ENCODE measurements around the gene SCIN. TPM values are rescaled to one million over a fixed set of nuclear protein-coding genes. Genes with fewer than 3 reads are reported as not detected.
"Not testable (repeated sequence)": the region's sequence is repeated elsewhere in the genome, so short reads cannot be mapped to it uniquely, and the experiment has no call there.

The SCIN gene
- total and polyA plus RNA-seq, 2 donors (not counting 1 experiment from before 2014, with no cell fraction given): 0.49 to 0.97 TPM

DNA sequence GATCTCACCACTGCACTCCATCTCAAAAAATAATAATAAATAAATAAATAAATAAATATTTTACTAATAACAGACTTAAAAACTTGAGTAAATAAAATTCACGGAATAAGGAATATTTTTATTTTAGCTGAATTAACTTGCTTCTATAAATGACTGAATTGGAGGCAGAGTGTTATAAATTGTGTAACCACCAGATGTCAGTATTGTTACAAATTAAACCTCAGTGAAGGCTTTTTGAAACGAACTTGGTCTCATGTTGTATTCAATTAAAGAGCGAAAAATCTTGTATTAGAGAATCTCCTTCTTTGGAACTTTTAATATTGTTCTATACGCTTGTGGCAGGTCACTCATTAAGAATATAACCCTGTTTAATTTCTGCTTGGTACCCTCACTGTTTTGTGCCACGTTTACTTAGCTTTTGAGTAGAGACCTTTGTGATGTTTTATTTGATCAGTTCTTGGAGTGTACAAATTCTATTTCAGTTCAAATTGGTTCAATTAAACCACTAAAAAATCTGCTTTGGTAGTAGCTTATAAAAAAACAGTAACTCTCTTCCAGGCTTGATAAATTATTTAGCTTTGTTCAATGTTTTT, 45.6 kb upstream of the SCIN start:
- POLR2A ChIA-PET: no interaction called here
- intact Hi-C loops (cut with micrococcal nuclease): loop anchor here (1.0 to 10.0 kb wide), 6 partner anchors 114 to 1932 kb away; partner anchors contain the start of gene ARL4A
- no peak for ATAC-seq (ENCODE audit: low read depth)
- no CpG with 5 or more reads among the region's 5 CpGs for WGBS (ENCODE audit: insufficient coverage)
- no peaks in the 10 kb centered on the region for H3K4me1 ChIP-seq (ENCODE audit: control insufficient read depth in 2 of 2, insufficient read depth in 2 of 2, low read length in 2 of 2)
- H3K9me3 ChIP-seq (ENCODE audit: control extremely low read depth in 1 of 3, control insufficient read depth in 2 of 3, insufficient read depth in 1 of 3, low read length in 2 of 3): no peaks in the 10 kb centered on the region
- no peaks in the 10 kb centered on the region for H3K79me2 ChIP-seq (ENCODE audit: control insufficient read depth, insufficient read depth, low read length)
- H3K4me3 ChIP-seq (ENCODE audit: control extremely low read depth in 1 of 5, extremely low read depth in 1 of 5, insufficient read depth in 1 of 5, low read depth in 2 of 5, low read length in 4 of 5): no peak overlapping the region
- Mint-ChIP-seq H3K27me3 (peaks cover 9% of the 10 kb centered on the region), H3K9me3 (ENCODE audit: insufficient read depth) (no peaks in the 10 kb centered on the region), H3K4me1 (no peaks in the 10 kb centered on the region), H3K4me3 (no peak overlapping the region), H3K27ac (no peak overlapping the region)
- CTCF ChIA-PET: interaction anchor here (0.7 to 3.9 kb wide), 30 partner anchors 8 to 1936 kb away, joined by 3 to 94 read pairs (median 4); partner anchors contain the start of gene ARL4A
- H3K27ac ChIP-seq (ENCODE audit: low read length in 2 of 2): no peak overlapping the region
- no peak overlapping the region for H2AFZ ChIP-seq (ENCODE audit: insufficient read depth, low read depth, low read length, poor library complexity, severe bottlenecking)
- no peak overlapping the region for H3K4me2 ChIP-seq (replicated peaks; ENCODE audit: low read depth, low read length, poor library complexity, severe bottlenecking)
- no peaks in the 10 kb centered on the region for H4K20me1 ChIP-seq (ENCODE audit: control insufficient read depth, insufficient read depth, low read length, poor library complexity, severe bottlenecking)
- TF ChIP-seq EZH2 (IDR thresholded peaks at IDR 0.05; ENCODE audit: borderline replicate concordance, insufficient read depth, low read depth, low read length, poor library complexity, severe bottlenecking): no peak
- TF ChIP-seq CTCF (IDR thresholded peaks at IDR 0.05): peak; percentile 92
- DNase-seq: peak; percentile 58
- no peaks in the 10 kb centered on the region for H3K36me3 ChIP-seq (replicated peaks in 1 of 2; ENCODE audit: control extremely low read depth in 1 of 2, control insufficient read depth in 1 of 2, extremely low read depth in 1 of 2, insufficient read depth in 2 of 2, low read length in 1 of 2)
- peaks cover 0 to 7% (median 0%) of the 10 kb centered on the region in 4 experiments for H3K27me3 ChIP-seq (replicated peaks in 1 of 4; ENCODE audit: control extremely low read depth in 1 of 4, control insufficient read depth in 3 of 4, insufficient read depth in 4 of 4, low read length in 3 of 4)
- H3K9ac ChIP-seq (ENCODE audit: low read length): no peak overlapping the region

DNA sequence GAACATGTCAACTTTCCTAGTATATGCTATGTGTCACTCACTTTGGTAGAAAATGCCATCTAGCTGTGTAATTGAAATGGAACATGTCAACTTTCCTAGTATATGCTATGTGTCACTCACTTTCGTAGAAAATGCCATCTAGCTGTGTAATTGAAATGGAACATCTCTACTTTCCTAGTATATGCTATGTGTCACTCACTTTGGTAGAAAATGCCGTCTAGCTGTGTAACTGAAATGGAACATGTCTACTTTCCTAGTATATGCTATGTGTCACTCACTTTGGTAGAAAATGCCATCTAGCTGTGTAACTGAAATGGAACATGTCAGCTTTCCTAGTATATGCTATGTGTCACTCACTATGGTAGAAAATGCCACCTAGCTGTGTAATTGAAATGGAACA, 43.8 kb upstream of the SCIN start:
- H4K20me1 ChIP-seq (ENCODE audit: control insufficient read depth, insufficient read depth, low read length, poor library complexity, severe bottlenecking); H3K9me3 ChIP-seq (ENCODE audit: control extremely low read depth in 1 of 3, control insufficient read depth in 2 of 3, insufficient read depth in 1 of 3, low read length in 2 of 3); POLR2A ChIA-PET; H3K27ac ChIP-seq (ENCODE audit: low read length in 2 of 2); H3K4me3 Mint-ChIP-seq; ATAC-seq (ENCODE audit: low read depth); H3K27ac Mint-ChIP-seq; H2AFZ ChIP-seq (ENCODE audit: insufficient read depth, low read depth, low read length, poor library complexity, severe bottlenecking); H3K4me3 ChIP-seq (ENCODE audit: control extremely low read depth in 1 of 5, extremely low read depth in 1 of 5, insufficient read depth in 1 of 5, low read depth in 2 of 5, low read length in 4 of 5); H3K4me2 ChIP-seq (replicated peaks; ENCODE audit: low read depth, low read length, poor library complexity, severe bottlenecking); H3K9ac ChIP-seq (ENCODE audit: low read length); H3K36me3 ChIP-seq (replicated peaks in 1 of 2; ENCODE audit: control extremely low read depth in 1 of 2, control insufficient read depth in 1 of 2, extremely low read depth in 1 of 2, insufficient read depth in 2 of 2, low read length in 1 of 2); H3K27me3 Mint-ChIP-seq; H3K4me1 Mint-ChIP-seq; H3K4me1 ChIP-seq (ENCODE audit: control insufficient read depth in 2 of 2, insufficient read depth in 2 of 2, low read length in 2 of 2); H3K9me3 Mint-ChIP-seq (ENCODE audit: insufficient read depth); H3K79me2 ChIP-seq (ENCODE audit: control insufficient read depth, insufficient read depth, low read length); H3K27me3 ChIP-seq (replicated peaks in 1 of 4; ENCODE audit: control extremely low read depth in 1 of 4, control insufficient read depth in 3 of 4, insufficient read depth in 4 of 4, low read length in 3 of 4); DNase-seq: not testable (repeated sequence)
- CTCF ChIA-PET: interaction anchor here (0.6 to 3.9 kb wide), 3 partner anchors 727 to 740 kb away, joined by 3 to 94 read pairs (median 29); no protein-coding TSS in a partner anchor
- intact Hi-C loops (cut with micrococcal nuclease): loop anchor here (5.0 to 10.0 kb wide), 4 partner anchors 158 to 1931 kb away; partner anchors contain the start of gene ARL4A
- WGBS (ENCODE audit: insufficient coverage): no CpG with 5 or more reads among the region's 2 CpGs

- H3K4me3 ChIP-seq (ENCODE audit: control extremely low read depth in 1 of 5, extremely low read depth in 1 of 5, insufficient read depth in 1 of 5, low read depth in 2 of 5, low read length in 4 of 5); POLR2A ChIA-PET; H3K27me3 Mint-ChIP-seq; H2AFZ ChIP-seq (ENCODE audit: insufficient read depth, low read depth, low read length, poor library complexity, severe bottlenecking); H3K27ac ChIP-seq (ENCODE audit: low read length in 2 of 2); DNase-seq; H3K79me2 ChIP-seq (ENCODE audit: control insufficient read depth, insufficient read depth, low read length); H3K4me1 Mint-ChIP-seq; H3K4me3 Mint-ChIP-seq; H4K20me1 ChIP-seq (ENCODE audit: control insufficient read depth, insufficient read depth, low read length, poor library complexity, severe bottlenecking); H3K9ac ChIP-seq (ENCODE audit: low read length); H3K4me1 ChIP-seq (ENCODE audit: control insufficient read depth in 2 of 2, insufficient read depth in 2 of 2, low read length in 2 of 2); H3K9me3 Mint-ChIP-seq (ENCODE audit: insufficient read depth); H3K36me3 ChIP-seq (replicated peaks in 1 of 2; ENCODE audit: control extremely low read depth in 1 of 2, control insufficient read depth in 1 of 2, extremely low read depth in 1 of 2, insufficient read depth in 2 of 2, low read length in 1 of 2); H3K4me2 ChIP-seq (replicated peaks; ENCODE audit: low read depth, low read length, poor library complexity, severe bottlenecking); H3K27me3 ChIP-seq (replicated peaks in 1 of 4; ENCODE audit: control extremely low read depth in 1 of 4, control insufficient read depth in 3 of 4, insufficient read depth in 4 of 4, low read length in 3 of 4); ATAC-seq (ENCODE audit: low read depth); H3K9me3 ChIP-seq (ENCODE audit: control extremely low read depth in 1 of 3, control insufficient read depth in 2 of 3, insufficient read depth in 1 of 3, low read length in 2 of 3); H3K27ac Mint-ChIP-seq: not testable (repeated sequence)
- intact Hi-C loops (cut with micrococcal nuclease): loop anchor here (5.0 to 10.0 kb wide), 4 partner anchors 157 to 1930 kb away; partner anchors contain the start of gene ARL4A
- CTCF ChIA-PET: interaction anchor here (3.9 kb wide), 1 partner anchor 739 kb away, joined by 29 read pairs; no protein-coding TSS in a partner anchor
- WGBS (ENCODE audit: insufficient coverage): no CpG with 5 or more reads among the region's 1 CpG
Observed at GRCh38 chr7:12527670-12528069, 42.9 kb upstream of the SCIN start.
